ENCODE measurements around the gene CXCL8. TPM values are rescaled to one million over a fixed set of nuclear protein-coding genes. Genes with fewer than 3 reads are reported as not detected.

CXCL8 gene
- total and polyA plus RNA-seq, 2 of the 8 experiments (the other 6 are each of a cell fraction or from before 2014, with no cell fraction given) = not detected

DNA sequence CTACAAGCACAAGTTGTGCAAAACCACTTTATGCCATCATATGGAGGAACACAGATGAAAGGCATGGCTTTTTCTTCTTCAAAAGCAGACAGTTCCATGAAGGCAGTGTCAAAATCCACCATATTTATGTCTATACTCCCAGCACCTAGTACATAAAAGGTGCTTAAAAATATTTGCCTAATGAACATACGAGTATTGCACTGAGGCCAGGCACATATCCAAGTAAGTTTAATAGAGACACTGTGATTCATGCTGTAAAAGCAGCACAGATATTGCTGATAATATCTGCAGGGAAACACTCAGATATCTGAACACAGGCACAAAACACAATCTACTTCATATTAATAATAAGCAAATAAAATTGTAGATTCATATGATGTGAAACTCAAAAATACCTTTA lies 48.1 kb upstream of the CXCL8 start (continued):
- TF ChIP-seq, protein P1, sequence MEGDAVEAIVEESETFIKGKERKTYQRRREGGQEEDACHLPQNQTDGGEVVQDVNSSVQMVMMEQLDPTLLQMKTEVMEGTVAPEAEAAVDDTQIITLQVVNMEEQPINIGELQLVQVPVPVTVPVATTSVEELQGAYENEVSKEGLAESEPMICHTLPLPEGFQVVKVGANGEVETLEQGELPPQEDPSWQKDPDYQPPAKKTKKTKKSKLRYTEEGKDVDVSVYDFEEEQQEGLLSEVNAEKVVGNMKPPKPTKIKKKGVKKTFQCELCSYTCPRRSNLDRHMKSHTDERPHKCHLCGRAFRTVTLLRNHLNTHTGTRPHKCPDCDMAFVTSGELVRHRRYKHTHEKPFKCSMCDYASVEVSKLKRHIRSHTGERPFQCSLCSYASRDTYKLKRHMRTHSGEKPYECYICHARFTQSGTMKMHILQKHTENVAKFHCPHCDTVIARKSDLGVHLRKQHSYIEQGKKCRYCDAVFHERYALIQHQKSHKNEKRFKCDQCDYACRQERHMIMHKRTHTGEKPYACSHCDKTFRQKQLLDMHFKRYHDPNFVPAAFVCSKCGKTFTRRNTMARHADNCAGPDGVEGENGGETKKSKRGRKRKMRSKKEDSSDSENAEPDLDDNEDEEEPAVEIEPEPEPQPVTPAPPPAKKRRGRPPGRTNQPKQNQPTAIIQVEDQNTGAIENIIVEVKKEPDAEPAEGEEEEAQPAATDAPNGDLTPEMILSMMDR (IDR thresholded peaks at IDR 0.05; ENCODE audit: control extremely low read depth in 1 of 3, insufficient read depth in 1 of 3, low read depth in 1 of 3, low read length in 3 of 3) = no peak
- TF ChIP-seq POLR2AphosphoS5 (IDR thresholded peaks at IDR 0.05; ENCODE audit: low read depth, low read length) (no peak), CREB1 (IDR thresholded peaks at IDR 0.05) (no peak), EGR1 (IDR thresholded peaks at IDR 0.05; ENCODE audit: borderline replicate concordance, low read depth, low read length) (no peak), CTBP2 (IDR thresholded peaks at IDR 0.05; ENCODE audit: borderline replicate concordance, insufficient read depth, insufficient read length, low read length) (no peak), ATF2 (IDR thresholded peaks at IDR 0.05; ENCODE audit: low read length) (no peak), ZNF274 (IDR thresholded peaks at IDR 0.05; ENCODE audit: borderline replicate concordance, extremely low read depth, low read length) (no peak), KDM1A (IDR thresholded peaks at IDR 0.05; ENCODE audit: borderline replicate concordance, low read length) (no peak)
- TF ChIP-seq, protein P2, sequence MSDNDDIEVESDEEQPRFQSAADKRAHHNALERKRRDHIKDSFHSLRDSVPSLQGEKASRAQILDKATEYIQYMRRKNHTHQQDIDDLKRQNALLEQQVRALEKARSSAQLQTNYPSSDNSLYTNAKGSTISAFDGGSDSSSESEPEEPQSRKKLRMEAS (IDR thresholded peaks at IDR 0.05) = no peak

Data from H1 (cell line).